Stomach smooth muscle (tissue), 2 donors: ENCODE measurements around the gene GYPE.
"Not testable (repeated sequence)": the region's sequence is repeated elsewhere in the genome, so short reads cannot be mapped to it uniquely, and the experiment has no call there.

ENCODE experiments used
- H3K27ac ChIP-seq: one replicate; pipeline ENCODE4 v1.7.0; 2013; ENCODE audit warnings: mild to moderate bottlenecking, low read length, inconsistent platforms
- H3K27me3 ChIP-seq, 2 donors: one replicate each; pipeline ENCODE4 v1.7.0; 2013; ENCODE audit warnings: low read length in 2 of 2; ENCODE audit not compliant: insufficient read depth in 2 of 2, control insufficient read depth in 1 of 2
- H3K36me3 ChIP-seq, 2 donors: one replicate each; pipeline ENCODE4 v1.7.0; 2013; ENCODE audit warnings: low read length in 2 of 2; ENCODE audit not compliant: control insufficient read depth in 2 of 2, insufficient read depth in 2 of 2
- H3K4me1 ChIP-seq: one replicate; pipeline ENCODE4 v1.7.0; 2013; ENCODE audit warnings: low read length; ENCODE audit not compliant: control insufficient read depth, insufficient read depth
- H3K4me3 ChIP-seq, 2 donors: one replicate each; pipeline ENCODE4 v1.7.0; 2013; ENCODE audit warnings: low read length in 2 of 2
- H3K9ac ChIP-seq, 2 donors: one replicate each; pipeline ENCODE4 v1.7.0; 2013; ENCODE audit warnings: low read length in 2 of 2, mild to moderate bottlenecking in 1 of 2
- H3K9me3 ChIP-seq, 2 donors: one replicate each; pipeline ENCODE4 v1.7.0; 2013; ENCODE audit warnings: low read length in 2 of 2; ENCODE audit not compliant: control insufficient read depth in 2 of 2
- donor health status: healthy.
- donor health status: Pancreatic carcinoma.

GYPE gene

GRCh38 chr4:143839413-143839812 is 65.9 kb downstream of the GYPE start:
- not testable (repeated sequence) for H3K9me3 ChIP-seq

GRCh38 chr4:143834196-143834595 is 71.2 kb downstream of the GYPE start:
- H3K27me3 ChIP-seq, H3K27ac ChIP-seq, H3K9me3 ChIP-seq, H3K4me3 ChIP-seq, H3K36me3 ChIP-seq, H3K9ac ChIP-seq, H3K4me1 ChIP-seq: not testable (repeated sequence)

More at GRCh38 chr4:143839413-143839812, 65.9 kb downstream of the GYPE start:
- not testable (repeated sequence) for H3K27me3 ChIP-seq, H3K36me3 ChIP-seq, H3K27ac ChIP-seq, H3K9ac ChIP-seq, H3K4me1 ChIP-seq, H3K4me3 ChIP-seq

- not testable (repeated sequence) for H3K9me3 ChIP-seq, H3K9ac ChIP-seq, H3K27ac ChIP-seq, H3K27me3 ChIP-seq, H3K4me1 ChIP-seq, H3K36me3 ChIP-seq, H3K4me3 ChIP-seq
Measured at GRCh38 chr4:143833676-143834075, 71.7 kb downstream of the GYPE start.

DNA sequence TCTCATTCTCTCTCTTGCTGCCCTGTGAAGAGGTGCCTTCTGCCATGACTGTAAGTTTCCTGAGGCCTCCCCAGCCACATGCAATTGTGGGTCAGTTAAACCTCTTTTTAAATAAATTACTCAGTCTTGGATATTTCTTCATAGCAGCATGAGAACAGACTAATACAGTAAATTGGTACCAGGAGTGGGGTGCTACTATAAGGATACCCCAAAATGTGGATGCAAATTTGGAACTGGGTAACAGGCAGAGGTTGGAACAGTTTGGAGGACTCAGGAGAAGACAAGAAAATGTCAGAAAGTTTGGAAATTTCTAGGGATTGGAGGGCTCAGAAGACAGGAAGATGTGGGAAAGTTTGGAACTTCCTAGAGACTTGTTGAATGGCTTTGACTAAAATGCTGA is 74.8 kb downstream of the GYPE start:
- not testable (repeated sequence) for H3K36me3 ChIP-seq, H3K27ac ChIP-seq, H3K9ac ChIP-seq, H3K4me3 ChIP-seq, H3K9me3 ChIP-seq, H3K27me3 ChIP-seq, H3K4me1 ChIP-seq

DNA sequence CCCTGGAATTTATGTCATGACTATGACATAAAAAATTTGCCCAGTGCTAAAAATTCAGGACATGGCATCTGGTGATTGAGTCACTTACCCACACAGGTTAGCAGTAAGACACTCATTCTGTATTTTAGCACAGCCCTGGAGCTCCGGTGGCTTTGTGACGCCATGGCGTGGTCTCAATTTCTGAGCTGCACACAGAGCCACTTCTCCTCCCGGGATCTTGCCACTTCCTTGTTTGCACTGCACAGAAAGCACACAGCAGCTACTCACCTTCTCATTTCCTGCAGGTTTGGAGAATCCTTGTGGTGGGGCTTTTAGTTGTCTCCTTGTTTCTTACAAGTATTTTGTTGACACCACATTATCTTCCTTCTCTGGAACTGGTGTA is 76.1 kb downstream of the GYPE start:
- H3K27ac ChIP-seq, H3K4me1 ChIP-seq, H3K36me3 ChIP-seq, H3K9ac ChIP-seq, H3K9me3 ChIP-seq, H3K4me3 ChIP-seq, H3K27me3 ChIP-seq: not testable (repeated sequence)
